ENCODE data around the gene SYPL2.

SYPL2 gene

GRCh38 chr1:109481646-109482045, 15.3 kb downstream of the SYPL2 start:
- TF ChIP-seq TAF1 (IDR thresholded peaks at IDR 0.05; ENCODE audit: borderline replicate concordance, insufficient read depth, low read length) (no peak), SIN3A (IDR thresholded peaks at IDR 0.05; ENCODE audit: borderline replicate concordance, insufficient read depth, low read length) (no peak), POLR2AphosphoS5 (IDR thresholded peaks at IDR 0.05; ENCODE audit: low read depth, low read length) (no peak), FOXP2 (optimal IDR thresholded peaks at IDR 0.05; ENCODE audit: borderline replicate concordance, extremely low read depth, extremely low read length, insufficient read depth) (no peak), REST (IDR thresholded peaks at IDR 0.05; ENCODE audit: insufficient read depth in 1 of 2, low read depth in 2 of 2, low read length in 2 of 2) (no peak)

DNA sequence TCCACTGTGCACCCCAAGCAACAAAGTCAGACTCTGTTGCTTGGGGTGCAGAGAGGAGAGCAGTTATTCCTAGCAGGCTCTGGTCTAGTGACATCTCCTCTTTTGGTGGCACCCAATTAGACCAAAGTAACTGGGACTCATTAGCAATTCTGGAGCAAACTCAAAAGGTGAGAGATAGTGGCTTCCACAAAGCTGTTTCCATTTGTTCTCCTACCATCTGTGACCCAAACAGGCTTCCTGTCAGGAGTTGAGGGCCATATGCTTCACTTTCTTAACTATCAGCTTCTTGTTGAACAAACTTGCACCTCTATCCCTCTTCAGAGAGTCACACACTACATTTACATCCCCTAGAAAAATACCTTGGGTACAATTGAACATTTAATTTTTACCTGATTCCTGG, 15.9 kb downstream of the SYPL2 start:
- TF ChIP-seq REST (IDR thresholded peaks at IDR 0.05; ENCODE audit: insufficient read depth in 1 of 2, low read depth in 2 of 2, low read length in 2 of 2) (no peak), TAF1 (IDR thresholded peaks at IDR 0.05; ENCODE audit: borderline replicate concordance, insufficient read depth, low read length) (no peak)

DNA sequence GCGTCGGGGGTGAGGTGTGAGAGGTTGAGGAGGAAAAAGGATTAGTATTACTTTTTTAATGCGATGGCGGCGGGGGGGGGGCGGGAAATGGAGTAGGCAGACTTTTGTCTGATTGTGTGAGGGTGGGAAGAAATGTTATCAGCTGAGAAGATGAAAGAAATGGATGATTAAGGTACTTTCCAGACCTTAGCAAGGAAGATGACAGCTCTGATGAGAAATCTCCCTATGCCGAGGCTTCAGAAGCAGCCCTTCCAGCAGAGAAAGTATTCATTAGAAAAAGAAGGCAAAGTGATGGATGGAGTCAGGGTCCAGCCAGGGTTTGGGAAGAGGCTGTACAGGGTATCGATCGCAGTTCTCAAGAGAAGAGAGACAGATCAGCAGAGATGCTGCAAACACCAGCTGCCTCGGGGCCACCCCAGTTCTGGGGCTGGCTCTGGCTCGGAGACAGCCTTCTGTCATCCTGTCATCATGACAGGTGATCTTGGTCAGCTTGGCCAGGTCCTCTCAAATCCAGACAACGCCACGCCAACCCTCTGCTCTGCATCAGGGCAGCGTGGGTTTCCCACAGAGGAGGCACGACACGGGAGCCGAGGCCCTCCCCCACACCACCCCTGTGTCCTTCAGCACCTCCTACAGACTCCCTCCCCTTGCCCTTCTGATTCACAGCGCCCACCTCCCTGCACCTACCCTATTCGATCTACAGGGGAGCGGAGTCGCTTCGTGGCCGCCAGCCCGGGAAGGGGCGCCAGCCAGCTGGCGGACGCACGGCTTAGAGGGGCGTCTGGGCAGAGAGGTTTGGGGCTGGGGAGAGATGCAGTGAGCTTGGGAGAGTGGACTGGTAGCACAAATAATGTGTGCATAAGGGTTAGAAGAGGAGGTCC, 16.7 kb downstream of the SYPL2 start:
- TF ChIP-seq TAF1 (IDR thresholded peaks at IDR 0.05; ENCODE audit: borderline replicate concordance, insufficient read depth, low read length), result no peak
- no peak for TF ChIP-seq FOXP2 (optimal IDR thresholded peaks at IDR 0.05; ENCODE audit: borderline replicate concordance, extremely low read depth, extremely low read length, insufficient read depth)
- TF ChIP-seq SIN3A (IDR thresholded peaks at IDR 0.05; ENCODE audit: borderline replicate concordance, insufficient read depth, low read length), result no peak
- no peak for TF ChIP-seq REST (IDR thresholded peaks at IDR 0.05; ENCODE audit: insufficient read depth in 1 of 2, low read depth in 2 of 2, low read length in 2 of 2)
- TF ChIP-seq POLR2AphosphoS5 (IDR thresholded peaks at IDR 0.05; ENCODE audit: low read depth, low read length), result no peak

DNA sequence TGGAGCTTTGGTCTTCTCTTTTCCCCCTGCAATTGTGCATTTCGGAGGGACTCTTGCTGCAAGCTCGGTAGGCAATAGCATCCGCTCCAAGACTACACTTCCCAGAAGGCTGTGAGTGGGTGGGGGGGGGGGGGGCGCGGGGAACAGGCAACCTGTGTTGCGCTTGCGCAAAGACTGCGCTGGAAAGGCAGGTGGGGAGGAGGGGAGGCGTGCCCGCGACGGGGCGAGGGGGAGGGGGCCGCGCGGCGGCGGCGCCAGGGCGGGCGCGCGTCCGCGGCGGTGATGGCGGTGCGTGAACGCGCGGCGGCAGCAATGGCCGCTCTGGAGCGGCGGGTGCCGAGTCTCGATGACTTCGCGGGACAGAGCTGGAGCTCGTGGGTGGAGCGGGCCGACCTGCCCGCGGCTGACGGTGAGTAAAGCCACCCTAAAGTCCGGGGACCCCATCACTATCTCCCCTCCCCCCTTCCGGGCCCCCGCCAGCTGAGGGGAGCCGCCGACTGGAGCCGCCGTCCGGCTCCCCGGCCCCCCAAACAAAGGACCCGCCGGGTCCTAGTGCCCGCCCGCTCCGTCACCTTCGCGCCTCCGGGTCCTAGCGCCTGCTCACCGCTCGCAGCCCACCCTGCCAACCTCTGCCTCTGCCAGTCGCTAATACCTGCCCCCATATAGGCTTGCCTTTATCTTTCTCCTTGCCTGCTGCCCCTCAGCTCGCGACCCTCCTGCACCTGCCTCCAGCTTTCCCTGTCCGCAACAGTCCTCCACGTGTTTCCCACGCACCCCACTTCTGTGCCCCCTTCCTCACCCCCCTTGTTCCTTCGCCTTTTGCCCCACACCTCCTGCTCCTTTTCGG, 17.5 kb downstream of the SYPL2 start, which contains the start of gene ATXN7L2:
Gene ATXN7L2, plus strand, starts transcription at position 234 of the 847 bp plus-strand sequence. Its CDS starts 49 bp downstream, at position 283.
- TF ChIP-seq REST (IDR thresholded peaks at IDR 0.05; ENCODE audit: insufficient read depth in 1 of 2, low read depth in 2 of 2, low read length in 2 of 2) (peak; percentile 26 to 37; a peak in 2 of 4 replicates), POLR2AphosphoS5 (IDR thresholded peaks at IDR 0.05; ENCODE audit: low read depth, low read length) (peak; percentile 48; the same call in 1 of the 2 replicates), SIN3A (IDR thresholded peaks at IDR 0.05; ENCODE audit: borderline replicate concordance, insufficient read depth, low read length) (peak; percentile 69; the same call in 1 of the 2 replicates), FOXP2 (optimal IDR thresholded peaks at IDR 0.05; ENCODE audit: borderline replicate concordance, extremely low read depth, extremely low read length, insufficient read depth) (peak; percentile 9), TAF1 (IDR thresholded peaks at IDR 0.05; ENCODE audit: borderline replicate concordance, insufficient read depth, low read length) (peak; percentile 92)
